Measurements from ENCODE around the gene OR2F2.

Gene OR2F2

DNA sequence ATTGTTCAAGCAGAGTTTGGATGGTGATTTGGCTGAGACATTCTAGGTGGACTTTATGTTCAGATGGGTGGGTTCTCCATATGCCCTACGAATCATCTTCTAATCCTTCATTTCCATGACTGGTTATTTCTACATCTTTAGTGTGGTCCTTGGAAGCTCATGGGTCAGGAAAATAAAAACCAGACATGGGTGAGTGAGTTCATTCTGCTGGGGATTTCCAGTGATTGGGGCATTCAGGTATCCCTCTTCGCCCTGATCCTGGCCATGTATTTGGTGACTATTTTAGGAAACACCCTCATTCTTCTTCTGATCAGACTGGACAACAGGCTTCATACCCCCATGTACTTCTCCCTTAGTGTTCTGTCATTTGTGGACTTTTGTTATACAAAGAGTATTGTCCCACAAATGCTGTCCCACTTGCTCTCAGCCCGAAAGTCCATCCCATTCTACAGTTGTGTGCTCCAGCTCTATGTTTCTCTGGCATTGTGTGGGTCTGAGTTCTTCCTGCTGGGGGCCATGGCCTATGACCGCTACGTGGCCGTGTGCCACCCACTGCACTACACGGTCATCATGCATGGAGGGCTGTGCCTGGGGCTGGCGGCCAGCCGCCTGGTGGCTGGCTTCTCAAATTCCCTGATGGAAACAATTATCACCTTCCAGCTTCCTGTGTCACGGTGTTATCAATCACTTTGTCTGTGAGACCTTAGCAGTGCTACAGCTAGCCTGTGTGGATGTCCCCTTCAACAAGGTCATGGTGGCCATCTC, 45.9 kb downstream of the OR2F2 start:
- no peak for DNase-seq

DNA sequence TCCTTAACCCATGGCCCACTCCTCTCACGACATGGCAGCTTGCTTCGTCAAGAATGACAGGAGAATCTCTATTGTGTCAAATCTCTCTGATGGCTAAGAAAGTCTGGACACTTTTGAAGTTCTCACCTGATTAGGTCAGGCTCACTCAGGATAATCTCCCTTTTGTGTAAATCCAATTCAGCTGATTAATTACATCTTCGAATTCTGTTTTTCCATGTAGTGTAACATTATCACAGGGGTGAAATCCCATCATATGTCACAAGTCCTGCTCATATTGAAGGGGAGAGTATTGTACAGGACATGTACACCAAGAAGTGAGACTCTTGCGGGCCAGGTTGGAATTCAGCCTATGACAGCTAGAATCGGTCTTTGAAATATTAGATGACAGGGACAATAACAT, 48.9 kb downstream of the OR2F2 start:
- DNase-seq = no peak
